Endothelial cell (in vitro differentiated cells): ENCODE results near the gene SLC22A4. TPM values are rescaled to one million over a fixed set of nuclear protein-coding genes. Genes with fewer than 3 reads are reported as not detected.

Experiments used
- DNase-seq: peaks from one replicate; pipeline ENCODE4 v3.0.0; 2021; ENCODE audit warnings: low spot score
- H3K27ac Mint-ChIP-seq: one replicate; pipeline ENCODE4 v1.8.0; 2021; ENCODE audit warnings: mixed read lengths, inconsistent platforms; ENCODE audit not compliant: unreplicated experiment
- H3K27me3 Mint-ChIP-seq: one replicate; pipeline ENCODE4 v1.8.0; 2021; ENCODE audit warnings: mild to moderate bottlenecking, moderate library complexity, mixed read lengths, inconsistent platforms; ENCODE audit not compliant: unreplicated experiment
- H3K36me3 Mint-ChIP-seq: one replicate; pipeline ENCODE4 v1.8.0; 2021; ENCODE audit warnings: mild to moderate bottlenecking, low read depth, mixed read lengths, inconsistent platforms; ENCODE audit not compliant: unreplicated experiment
- H3K4me1 Mint-ChIP-seq: one replicate; pipeline ENCODE4 v1.8.0; 2021; ENCODE audit warnings: mild to moderate bottlenecking, mixed read lengths, inconsistent platforms; ENCODE audit not compliant: unreplicated experiment
- H3K4me3 Mint-ChIP-seq: one replicate; pipeline ENCODE4 v1.8.0; 2021; ENCODE audit warnings: mild to moderate bottlenecking, mixed read lengths, inconsistent platforms; ENCODE audit not compliant: unreplicated experiment
- H3K9me3 Mint-ChIP-seq: one replicate; pipeline ENCODE4 v1.8.0; 2021; ENCODE audit warnings: mixed read lengths, inconsistent platforms; ENCODE audit not compliant: unreplicated experiment
- total RNA-seq: library from RNA; stranded (reverse); fragmentation: NEBNext Ultra II Directional; extraction: Animal tissue kit (Norgen Biotek cat#: 25700); gene quantifications from one replicate; pipeline ENCODE4 v1.2.1, GENCODE V29; 2021; ENCODE audit not compliant: unreplicated experiment
- TF ChIP-seq, protein P1 (sequence below): fragments of 200-600 bp; sonication (generic); IDR thresholded peaks from one replicate; pipeline ENCODE4 v1.5.0; 2021; ENCODE audit warnings: antibody characterized with exemption; ENCODE audit not compliant: unreplicated experiment

SLC22A4 gene
- total RNA-seq, 1 donor from 2014 or later = 0.13 TPM

DNA sequence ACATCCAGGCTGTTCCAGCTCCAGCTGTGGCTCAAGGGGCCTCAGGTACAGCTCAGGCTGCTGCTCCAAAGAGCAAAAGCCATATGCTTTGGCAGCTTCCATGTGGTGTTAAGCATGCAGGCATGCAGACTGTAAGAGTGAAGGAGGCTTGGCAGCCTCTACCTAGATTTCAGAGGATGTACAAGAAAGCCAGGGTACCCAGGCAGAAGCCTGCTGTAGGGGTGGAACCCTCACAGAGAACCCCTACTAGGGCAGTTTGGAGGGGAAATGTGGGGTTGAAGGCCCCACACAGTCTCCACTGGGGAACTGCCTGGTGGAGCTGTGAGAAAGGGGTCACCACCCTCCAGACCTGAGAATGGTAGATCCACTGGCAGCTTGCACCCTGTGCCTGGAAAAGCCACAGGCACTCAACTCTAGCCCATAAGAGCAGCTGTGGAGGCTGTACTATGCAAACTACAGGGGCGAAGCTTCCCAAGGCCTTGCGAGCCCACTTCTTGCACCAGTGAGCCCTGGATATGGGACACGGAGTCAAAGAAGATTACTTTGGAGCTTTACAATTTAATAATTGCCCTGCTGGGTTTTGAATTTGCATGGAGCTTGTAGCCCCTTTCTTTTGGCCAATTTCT lies 61.1 kb downstream of the SLC22A4 start:
- TF ChIP-seq, protein P1, sequence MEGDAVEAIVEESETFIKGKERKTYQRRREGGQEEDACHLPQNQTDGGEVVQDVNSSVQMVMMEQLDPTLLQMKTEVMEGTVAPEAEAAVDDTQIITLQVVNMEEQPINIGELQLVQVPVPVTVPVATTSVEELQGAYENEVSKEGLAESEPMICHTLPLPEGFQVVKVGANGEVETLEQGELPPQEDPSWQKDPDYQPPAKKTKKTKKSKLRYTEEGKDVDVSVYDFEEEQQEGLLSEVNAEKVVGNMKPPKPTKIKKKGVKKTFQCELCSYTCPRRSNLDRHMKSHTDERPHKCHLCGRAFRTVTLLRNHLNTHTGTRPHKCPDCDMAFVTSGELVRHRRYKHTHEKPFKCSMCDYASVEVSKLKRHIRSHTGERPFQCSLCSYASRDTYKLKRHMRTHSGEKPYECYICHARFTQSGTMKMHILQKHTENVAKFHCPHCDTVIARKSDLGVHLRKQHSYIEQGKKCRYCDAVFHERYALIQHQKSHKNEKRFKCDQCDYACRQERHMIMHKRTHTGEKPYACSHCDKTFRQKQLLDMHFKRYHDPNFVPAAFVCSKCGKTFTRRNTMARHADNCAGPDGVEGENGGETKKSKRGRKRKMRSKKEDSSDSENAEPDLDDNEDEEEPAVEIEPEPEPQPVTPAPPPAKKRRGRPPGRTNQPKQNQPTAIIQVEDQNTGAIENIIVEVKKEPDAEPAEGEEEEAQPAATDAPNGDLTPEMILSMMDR = no peak
- Mint-ChIP-seq H3K36me3 (no peaks in the 10 kb centered on the region), H3K27ac (no peak overlapping the region), H3K4me3 (no peak overlapping the region), H3K4me1 (no peaks in the 10 kb centered on the region), H3K9me3 (no peaks in the 10 kb centered on the region), H3K27me3 (peaks cover 1% of the 10 kb centered on the region)
- no peak for DNase-seq

DNA sequence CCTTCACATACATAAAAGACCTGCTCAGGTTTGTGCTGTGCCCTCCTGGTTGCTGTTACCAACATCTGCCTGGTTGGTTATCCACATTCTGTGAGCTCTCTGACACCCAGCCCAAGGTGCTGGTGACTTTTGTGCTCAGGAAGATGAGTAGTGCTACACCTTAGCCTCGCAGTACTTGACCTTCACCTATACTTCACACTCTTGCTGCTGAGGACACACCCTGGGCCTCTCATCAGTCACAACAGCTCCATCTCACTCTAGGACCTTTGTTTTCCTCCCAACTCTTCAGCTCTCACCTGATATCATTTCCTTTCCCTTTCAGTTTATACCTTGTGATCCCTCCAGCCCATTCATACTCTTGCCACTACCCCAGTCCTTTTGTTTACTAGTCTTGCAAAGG lies 64.6 kb downstream of the SLC22A4 start:
- H3K27ac Mint-ChIP-seq = no peak overlapping the region
- H3K4me3 Mint-ChIP-seq = no peak overlapping the region
- H3K27me3 Mint-ChIP-seq = peaks cover 3% of the 10 kb centered on the region
- TF ChIP-seq, protein P1 = no peak
- no peaks in the 10 kb centered on the region for H3K36me3 Mint-ChIP-seq
- no peaks in the 10 kb centered on the region for H3K9me3 Mint-ChIP-seq
- no peak for DNase-seq
- no peaks in the 10 kb centered on the region for H3K4me1 Mint-ChIP-seq

DNA sequence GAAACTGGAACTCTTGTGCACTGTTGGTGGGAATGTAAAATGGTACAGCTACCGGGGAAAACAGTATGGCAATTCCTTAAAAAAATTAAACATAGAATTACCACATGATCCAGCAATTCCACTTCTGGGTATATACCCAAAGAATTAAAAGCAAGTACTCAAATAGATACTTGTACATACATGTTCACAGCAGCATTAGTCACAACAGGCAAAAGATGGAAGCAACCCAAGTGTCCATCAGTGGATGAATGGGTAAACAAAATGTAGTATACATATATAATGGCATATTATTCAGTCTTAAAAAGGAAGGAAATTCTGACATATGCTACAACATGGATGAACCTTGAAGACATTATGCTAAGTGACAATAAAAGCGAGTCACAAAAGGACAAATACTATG lies 67.9 kb downstream of the SLC22A4 start:
- no peaks in the 10 kb centered on the region for H3K9me3 Mint-ChIP-seq
- TF ChIP-seq, protein P1 = no peak
- DNase-seq = no peak
- no peak overlapping the region for H3K4me3 Mint-ChIP-seq
- H3K36me3 Mint-ChIP-seq = no peaks in the 10 kb centered on the region
- no peak overlapping the region for H3K27ac Mint-ChIP-seq
- no peaks in the 10 kb centered on the region for H3K4me1 Mint-ChIP-seq
- H3K27me3 Mint-ChIP-seq = peaks cover 3% of the 10 kb centered on the region

DNA sequence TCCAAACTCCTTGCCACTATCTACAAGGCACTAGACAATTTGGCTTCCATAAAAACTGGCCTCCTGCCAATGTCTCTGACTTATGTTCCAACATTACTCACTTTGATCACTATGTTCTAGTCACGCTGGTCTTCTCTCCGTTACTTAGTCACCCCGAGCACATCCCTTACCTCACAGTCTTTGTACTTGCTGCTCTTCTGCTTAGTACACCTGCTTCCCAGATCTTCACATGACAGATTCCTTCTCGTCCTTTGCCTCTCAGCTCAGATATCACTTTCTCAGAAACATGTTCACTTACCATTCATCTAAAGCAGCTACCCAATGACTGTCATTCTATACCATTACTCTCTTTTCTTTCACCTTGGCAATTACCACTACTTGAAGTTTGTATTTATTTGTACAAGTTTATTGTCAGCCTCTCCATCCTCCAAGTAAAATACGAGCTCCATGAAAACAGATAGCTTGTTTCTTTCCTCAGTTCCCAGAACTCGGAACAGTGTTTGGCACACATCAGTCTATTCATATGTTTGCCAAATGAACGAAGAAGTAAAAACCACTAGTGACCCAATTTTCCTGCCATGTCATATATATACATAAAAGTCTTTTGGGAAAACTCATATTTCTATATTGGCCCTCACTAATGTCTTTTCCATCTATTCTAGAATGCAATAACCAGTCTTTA lies 69.4 kb downstream of the SLC22A4 start:
- H3K4me1 Mint-ChIP-seq = no peaks in the 10 kb centered on the region
- H3K4me3 Mint-ChIP-seq = no peak overlapping the region
- no peak for DNase-seq
- H3K27me3 Mint-ChIP-seq = peaks cover 3% of the 10 kb centered on the region
- H3K36me3 Mint-ChIP-seq = no peaks in the 10 kb centered on the region
- H3K9me3 Mint-ChIP-seq = no peaks in the 10 kb centered on the region
- TF ChIP-seq, protein P1 = no peak
- H3K27ac Mint-ChIP-seq = no peak overlapping the region

DNA sequence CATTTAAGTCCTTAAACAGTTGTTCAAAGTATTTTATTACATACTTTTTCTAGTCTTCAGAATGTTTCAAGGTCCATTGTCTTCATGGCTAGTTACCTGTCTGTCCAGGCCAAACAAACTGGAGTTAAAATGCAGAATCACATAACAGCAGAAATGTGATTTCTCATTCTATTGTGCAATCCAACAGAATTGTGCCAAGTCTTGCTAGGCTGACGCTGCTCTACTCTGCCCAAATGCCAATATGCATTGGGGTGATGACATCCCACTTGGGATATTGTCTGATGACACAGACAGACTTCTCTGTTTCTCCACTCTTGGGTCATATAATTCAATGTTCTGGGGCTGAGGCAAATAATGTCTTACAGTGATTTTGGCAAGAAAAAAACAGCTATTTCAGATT lies 70.1 kb downstream of the SLC22A4 start:
- TF ChIP-seq, protein P1 = no peak
- no peaks in the 10 kb centered on the region for H3K36me3 Mint-ChIP-seq
- no peaks in the 10 kb centered on the region for H3K9me3 Mint-ChIP-seq
- H3K27ac Mint-ChIP-seq = no peak overlapping the region
- no peak for DNase-seq
- H3K4me3 Mint-ChIP-seq = no peak overlapping the region
- peaks cover 3% of the 10 kb centered on the region for H3K4me1 Mint-ChIP-seq
- peaks cover 3% of the 10 kb centered on the region for H3K27me3 Mint-ChIP-seq
